GM21825 (cell line): ENCODE measurements around the gene MAP3K5.
A peak's percentile ranks its signal among the peaks of the same experiment; 100 is the strongest.
"Not testable (repeated sequence)": the region's sequence is repeated elsewhere in the genome, so short reads cannot be mapped to it uniquely, and the experiment has no call there.

Experiments
- ATAC-seq: cut with Tn5 transposase; IDR thresholded peaks from one replicate; pipeline ENCODE4 v1.9.1; 2021; ENCODE audit warnings: mild to moderate bottlenecking, moderate library complexity; ENCODE audit not compliant: unreplicated experiment

The MAP3K5 gene

GRCh38 chr6:136792410-136793262 lies at the start of gene MAP3K5:
Gene MAP3K5 (minus strand): TSS chr6:136792477. CDS start chr6:136792157, 320 bp downstream.
- ATAC-seq = peak; percentile 60

GRCh38 chr6:136840276-136841001 lies 48.2 kb upstream of the MAP3K5 start:
- ATAC-seq = no peak

GRCh38 chr6:136831873-136832562 lies 39.7 kb upstream of the MAP3K5 start:
- ATAC-seq = no peak

- ATAC-seq = no peak
Observed at GRCh38 chr6:136826216-136826615, 33.9 kb upstream of the MAP3K5 start.

GRCh38 chr6:136823128-136823660 lies 30.9 kb upstream of the MAP3K5 start:
- ATAC-seq = no peak

GRCh38 chr6:136822376-136823127 lies 30.3 kb upstream of the MAP3K5 start, which contains the start of gene PEX7:
Gene PEX7 (plus strand): TSS chr6:136822592. CDS start chr6:136822666, 74 bp downstream.
- ATAC-seq = peak; percentile 97

- ATAC-seq = peak; percentile 5
Observed at GRCh38 chr6:136822046-136822375, 29.7 kb upstream of the MAP3K5 start.

- no peak for ATAC-seq
Observed at GRCh38 chr6:136820561-136820960, 28.3 kb upstream of the MAP3K5 start.

- no peak for ATAC-seq
Observed at GRCh38 chr6:136816656-136817055, 24.4 kb upstream of the MAP3K5 start.

- not testable (repeated sequence) for ATAC-seq
Observed at GRCh38 chr6:136815608-136816007, 23.3 kb upstream of the MAP3K5 start.

GRCh38 chr6:136812174-136812573 lies 19.9 kb upstream of the MAP3K5 start:
- ATAC-seq = no peak

- no peak for ATAC-seq
Observed at GRCh38 chr6:136811272-136811671, 19.0 kb upstream of the MAP3K5 start.

GRCh38 chr6:136809091-136809860 lies 17.0 kb upstream of the MAP3K5 start:
- no peak for ATAC-seq

GRCh38 chr6:136803608-136804007 lies 11.3 kb upstream of the MAP3K5 start:
- no peak for ATAC-seq

- ATAC-seq = no peak
Observed at GRCh38 chr6:136801581-136801980, 9.3 kb upstream of the MAP3K5 start.

GRCh38 chr6:136798044-136798443 lies 5.8 kb upstream of the MAP3K5 start:
- no peak for ATAC-seq

- no peak for ATAC-seq
Observed at GRCh38 chr6:136795996-136796395, 3.7 kb upstream of the MAP3K5 start.

GRCh38 chr6:136795386-136795785 lies 3.1 kb upstream of the MAP3K5 start:
- no peak for ATAC-seq

GRCh38 chr6:136793363-136793762 lies 1.1 kb upstream of the MAP3K5 start:
- ATAC-seq = no peak

- ATAC-seq = no peak
Observed at GRCh38 chr6:136792095-136792409, 225 bp downstream of the MAP3K5 start.
